GM23248 (cell line): ENCODE measurements around the gene PHYKPL. TPM values are rescaled to one million over a fixed set of nuclear protein-coding genes. Genes with fewer than 3 reads are reported as not detected.

Experiments used
- DNase-seq: peaks from one replicate; pipeline ENCODE4 v3.0.0-alpha.2; 2015
- H2AFZ ChIP-seq: fragments of 200-600 bp; sonication (generic); 2 replicates; pipeline ENCODE4 v1.6.1; 2016; ENCODE audit warnings: antibody characterized with exemption
- H3F3A ChIP-seq: fragments of 200-600 bp; sonication (generic); 2 replicates; pipeline ENCODE4 v1.6.1; 2016; ENCODE audit warnings: mild to moderate bottlenecking, antibody characterized with exemption, mixed run types; ENCODE audit not compliant: insufficient read depth
- H3K27ac ChIP-seq: fragments of 200-600 bp; sonication (generic); 2 replicates; pipeline ENCODE4 v1.5.1; 2016; ENCODE audit warnings: mild to moderate bottlenecking
- H3K27me3 ChIP-seq: fragments of 200-600 bp; sonication (generic); replicated peaks from 2 replicates; pipeline ENCODE4 v1.6.1; 2016; ENCODE audit warnings: mild to moderate bottlenecking; ENCODE audit not compliant: insufficient read depth
- H3K36me3 ChIP-seq: fragments of 200-600 bp; sonication (generic); 2 replicates; pipeline ENCODE4 v1.6.1; 2016; ENCODE audit warnings: low read depth, mild to moderate bottlenecking
- H3K4me1 ChIP-seq: fragments of 200-600 bp; sonication (generic); 2 replicates; pipeline ENCODE4 v1.6.1; 2016; ENCODE audit warnings: mild to moderate bottlenecking; ENCODE audit not compliant: insufficient read depth
- H3K4me2 ChIP-seq: fragments of 200-600 bp; sonication (generic); one replicate; pipeline ENCODE4 v1.6.1; 2016; ENCODE audit warnings: mild to moderate bottlenecking; ENCODE audit not compliant: unreplicated experiment
- H3K4me3 ChIP-seq: fragments of 200-600 bp; sonication (generic); 2 replicates; pipeline ENCODE4 v1.5.1; 2016; ENCODE audit warnings: mild to moderate bottlenecking
- H3K79me2 ChIP-seq: fragments of 200-600 bp; sonication (generic); 2 replicates; pipeline ENCODE4 v1.6.1; 2016; ENCODE audit warnings: mild to moderate bottlenecking; ENCODE audit not compliant: insufficient read depth
- H3K9ac ChIP-seq: fragments of 200-600 bp; sonication (generic); 2 replicates; pipeline ENCODE4 v1.6.1; 2016; ENCODE audit warnings: mild to moderate bottlenecking
- H3K9me2 ChIP-seq: fragments of 200-600 bp; sonication (generic); 2 replicates; pipeline ENCODE4 v1.6.1; 2016; ENCODE audit warnings: mixed run types, mild to moderate bottlenecking, moderate library complexity; ENCODE audit not compliant: insufficient read depth
- H3K9me3 ChIP-seq: fragments of 200-600 bp; sonication (generic); one replicate; pipeline ENCODE4 v1.6.1; 2017; ENCODE audit warnings: low read depth
- H4K20me1 ChIP-seq: fragments of 200-600 bp; sonication (generic); 2 replicates; pipeline ENCODE4 v1.6.0; 2016; ENCODE audit not compliant: insufficient read depth
- EZH2 ChIP-seq: fragments of 200-600 bp; sonication (generic); IDR thresholded peaks from 2 replicates; pipeline ENCODE4 v1.6.1; 2018; ENCODE audit warnings: antibody characterized with exemption, mild to moderate bottlenecking; ENCODE audit not compliant: insufficient read depth, poor library complexity, severe bottlenecking
- EZH2phosphoT487 ChIP-seq: fragments of 200-600 bp; sonication (generic); IDR thresholded peaks from 2 replicates; pipeline ENCODE4 v1.6.1; 2018; ENCODE audit warnings: antibody characterized with exemption, moderate library complexity, mild to moderate bottlenecking, low read depth; ENCODE audit not compliant: insufficient read depth
- WGBS, 2 experiments: methylation state at CpG; one replicate each; pipeline ENCODE4 v1.1.6; 2015 to 2017; ENCODE audit warnings: low lambda C conversion rate in 2 of 2, low coverage in 1 of 2; ENCODE audit errors: missing lambda C conversion rate in 2 of 2; 5-methylcytosine and 5-hydroxymethylcytosine counted together
- in situ Hi-C: fragments of 300-500 bp; cut with MboI; formaldehyde crosslinking; loops from 2 replicates; pipeline ENCODE4 v1.15.0; 2020
- polyA plus RNA-seq: library from polyadenylated mRNA; unstranded; fragments of >200 nt; fragmentation: Nextera tagmentation; extraction: Ambion mirVana; gene quantifications from 2 replicates; pipeline ENCODE4 v1.2.1, GENCODE V29; 2016
- total RNA-seq: library from RNA; depleted of rRNA; stranded (reverse); fragments of >200 nt; shearing (Covaris generic); gene quantifications from 2 replicates; pipeline ENCODE4 v1.2.3, GENCODE V29; 2014

PHYKPL gene
- total and polyA plus RNA-seq, 2 experiments from 2014 or later, result 22.9 to 28.9 TPM

GRCh38 chr5:178247481-178248456 is 15.2 kb upstream of the PHYKPL start:
- Histone ChIP-seq H2AFZ (no peak overlapping the region), H4K20me1 (no peaks in the 10 kb centered on the region), H3K9me3 (no peaks in the 10 kb centered on the region), H3K27me3 (no peaks in the 10 kb centered on the region), H3K36me3 (no peaks in the 10 kb centered on the region), H3K9ac (no peak overlapping the region), H3F3A (no peaks in the 10 kb centered on the region), H3K4me3 (no peak overlapping the region), H3K27ac (no peak overlapping the region), H3K79me2 (no peaks in the 10 kb centered on the region), H3K4me1 (0 out of 2 replicates have a peak, but pooled peaks cover 3% of the 10 kb centered on the region), H3K9me2 (no peaks in the 10 kb centered on the region), H3K4me2 (no peak overlapping the region)
- in situ Hi-C loops, result no loop called here
- no peak for DNase-seq
- TF ChIP-seq EZH2phosphoT487 (no peak), EZH2 (no peak)
- 81 to 88% methylated on average over 22 to 23 of the region's 24 CpGs for WGBS, 2 experiments

GRCh38 chr5:178246624-178247279 is 14.2 kb upstream of the PHYKPL start:
- TF ChIP-seq EZH2, result no peak
- no peak for TF ChIP-seq EZH2phosphoT487
- Histone ChIP-seq H3K27me3 (no peaks in the 10 kb centered on the region), H3K27ac (no peak overlapping the region), H3K4me2 (no peak overlapping the region), H3K4me3 (no peak overlapping the region), H3K36me3 (no peaks in the 10 kb centered on the region), H3K9me3 (no peaks in the 10 kb centered on the region), H3K9me2 (no peaks in the 10 kb centered on the region), H3K9ac (no peak overlapping the region), H3K79me2 (no peaks in the 10 kb centered on the region), H3F3A (no peaks in the 10 kb centered on the region), H3K4me1 (0 out of 2 replicates have a peak, but pooled peaks cover 3% of the 10 kb centered on the region), H4K20me1 (no peaks in the 10 kb centered on the region), H2AFZ (no peak overlapping the region)
- in situ Hi-C loops, result no loop called here
- 47 to 49% methylated on average over 8 to 15 of the region's 15 CpGs for WGBS, 2 experiments
- no peak for DNase-seq

GRCh38 chr5:178245389-178245788 is 12.8 kb upstream of the PHYKPL start:
- no peaks in the 10 kb centered on the region for H3K79me2 ChIP-seq
- H3K9me3 ChIP-seq, result no peaks in the 10 kb centered on the region
- no peak for DNase-seq
- H3K27ac ChIP-seq, result no peak overlapping the region
- no peak overlapping the region for H3K4me2 ChIP-seq
- no peaks in the 10 kb centered on the region for H3K9me2 ChIP-seq
- H3K36me3 ChIP-seq, result no peaks in the 10 kb centered on the region
- H3K27me3 ChIP-seq, result no peaks in the 10 kb centered on the region
- WGBS, 2 experiments, result 38 to 73% methylated on average over 2 of the region's 2 CpGs
- H4K20me1 ChIP-seq, result no peaks in the 10 kb centered on the region
- no peak overlapping the region for H2AFZ ChIP-seq
- H3K9ac ChIP-seq, result no peak overlapping the region
- in situ Hi-C loops, result no loop called here
- no peaks in the 10 kb centered on the region for H3F3A ChIP-seq
- no peak overlapping the region for H3K4me3 ChIP-seq
- H3K4me1 ChIP-seq, result 0 out of 2 replicates have a peak, but pooled peaks cover 3% of the 10 kb centered on the region
- TF ChIP-seq EZH2phosphoT487 (no peak), EZH2 (no peak)

GRCh38 chr5:178244576-178244975 is 12.0 kb upstream of the PHYKPL start:
- Histone ChIP-seq H3K79me2 (no peaks in the 10 kb centered on the region), H3K9me3 (no peaks in the 10 kb centered on the region), H3K27me3 (no peaks in the 10 kb centered on the region), H2AFZ (no peak overlapping the region), H3K27ac (no peak overlapping the region), H4K20me1 (no peaks in the 10 kb centered on the region), H3K4me3 (no peak overlapping the region), H3F3A (no peaks in the 10 kb centered on the region), H3K9ac (no peak overlapping the region), H3K4me1 (0 out of 2 replicates have a peak, but pooled peaks cover 7% of the 10 kb centered on the region), H3K9me2 (no peaks in the 10 kb centered on the region), H3K4me2 (no peak overlapping the region), H3K36me3 (no peaks in the 10 kb centered on the region)
- TF ChIP-seq EZH2phosphoT487 (no peak), EZH2 (no peak)
- in situ Hi-C loops, result no loop called here
- peak; percentile 27 for DNase-seq
- 56 to 75% methylated on average over 2 of the region's 2 CpGs for WGBS, 2 experiments
